Measurements from ENCODE around the gene FASTK. TPM values are rescaled to one million over a fixed set of nuclear protein-coding genes. Genes with fewer than 3 reads are reported as not detected.

Gene FASTK
- total RNA-seq, 4 donors from 2014 or later = 43.0 to 83.6 (median 75.9) TPM

GRCh38 chr7:151115121-151115835 is 34.7 kb upstream of the FASTK start:
- no peaks in the 10 kb centered on the region for H3K27me3 ChIP-seq
- peak overlapping the region; percentile 81 to 96 (median 91) for H3K27ac ChIP-seq
- H3K9me3 ChIP-seq = no peaks in the 10 kb centered on the region
- WGBS, 2 donors = 0 to 14% methylated on average over 2 to 7 of the region's 114 CpGs
- peaks cover 22 to 34% (median 23%) of the 10 kb centered on the region in 3 donors for H3K36me3 ChIP-seq
- peaks cover 21 to 60% (median 31%) of the 10 kb centered on the region in 3 donors for H3K4me1 ChIP-seq
- intact Hi-C loops (cut with DNase I) = no loop called here
- DNase-seq = no peak
- peak overlapping the region; percentile 53 to 75 (median 66) for H3K4me3 ChIP-seq
- TF ChIP-seq CTCF (IDR thresholded peaks at IDR 0.05) = peak in 1 of 6 experiments; percentile 3
- TF ChIP-seq POLR2A (IDR thresholded peaks at IDR 0.05) = no peak

- Histone ChIP-seq H3K4me3 (peak overlapping the region; percentile 53 to 75 (median 66)), H3K36me3 (peaks cover 15 to 26% (median 15%) of the 10 kb centered on the region in 3 donors), H3K27ac (peak overlapping the region; percentile 72 to 96 (median 88)), H3K9me3 (no peaks in the 10 kb centered on the region), H3K4me1 (peaks cover 21 to 69% (median 31%) of the 10 kb centered on the region in 3 donors), H3K27me3 (no peaks in the 10 kb centered on the region)
- 51 to 63% methylated on average over 11 to 16 of the region's 101 CpGs for WGBS, 2 donors
- no peak for DNase-seq
- TF ChIP-seq POLR2A (IDR thresholded peaks at IDR 0.05) (peak in 1 of 4 donors; percentile 14), CTCF (IDR thresholded peaks at IDR 0.05) (peak in 1 of 6 experiments; percentile 8)
- intact Hi-C loops (cut with DNase I) = loop anchor here (5.0 kb wide), 1 partner anchor 87 kb away; the partner anchor contains the start of gene ABCB8
Measured at GRCh38 chr7:151114151-151115090, 33.8 kb upstream of the FASTK start.

- Histone ChIP-seq H3K27ac (peak overlapping the region; percentile 72 to 96 (median 88)), H3K4me1 (peaks cover 21 to 73% (median 31%) of the 10 kb centered on the region in 3 donors), H3K4me3 (peak overlapping the region; percentile 33 to 68 (median 58)), H3K9me3 (no peaks in the 10 kb centered on the region), H3K36me3 (peaks cover 6 to 17% (median 6%) of the 10 kb centered on the region in 3 donors), H3K27me3 (no peaks in the 10 kb centered on the region)
- TF ChIP-seq CTCF (IDR thresholded peaks at IDR 0.05) (peak in 2 of 6 experiments; percentile 34 to 44), POLR2A (IDR thresholded peaks at IDR 0.05) (no peak)
- intact Hi-C loops (cut with DNase I) = loop anchor here (5.0 kb wide), 1 partner anchor 86 kb away; the partner anchor contains the start of gene ABCB8
- no peak for DNase-seq
- WGBS, 2 donors = 31 to 50% methylated on average over 6 to 7 of the region's 13 CpGs
Measured at GRCh38 chr7:151113344-151114150, 32.9 kb upstream of the FASTK start.

GRCh38 chr7:151110941-151111645 is 30.5 kb upstream of the FASTK start:
- H3K27ac ChIP-seq = peak overlapping the region in 3 of 4 donors; percentile 5 to 45 (median 9)
- intact Hi-C loops (cut with DNase I) = loop anchor here (5.0 kb wide), 1 partner anchor 84 kb away; the partner anchor contains the start of gene ABCB8
- 31 to 32% methylated on average over 4 to 7 of the region's 20 CpGs for WGBS, 2 donors
- DNase-seq = peak; percentile 16
- H3K9me3 ChIP-seq = no peaks in the 10 kb centered on the region
- TF ChIP-seq POLR2A (IDR thresholded peaks at IDR 0.05) (no peak), CTCF (IDR thresholded peaks at IDR 0.05) (peak; percentile 59 to 94 (median 88))
- H3K4me3 ChIP-seq = no peak overlapping the region
- peaks cover 17 to 51% (median 24%) of the 10 kb centered on the region in 3 donors for H3K4me1 ChIP-seq
- H3K36me3 ChIP-seq = no peaks in the 10 kb centered on the region
- no peaks in the 10 kb centered on the region for H3K27me3 ChIP-seq
